Ovary (tissue), 3 donors: ENCODE results near the gene DDB1.

ENCODE experiments used
- CTCF ChIP-seq, 3 donors: fragments of 450-650 bp in 2 of 3; fragments of 200-600 bp in 1 of 3; IDR thresholded peaks; one replicate each; pipeline versions ENCODE4 v1.5.1 to v1.8.0; 2016 to 2022; ENCODE audit warnings: antibody characterized with exemption in 3 of 3, mild to moderate bottlenecking in 1 of 3
- EP300 ChIP-seq: sonication (generic); formaldehyde crosslinking; IDR thresholded peaks from one replicate; pipeline ENCODE4 v1.6.1; 2017; ENCODE audit warnings: antibody characterized with exemption
- POLR2A ChIP-seq: fragments of 450-650 bp; IDR thresholded peaks from one replicate; pipeline ENCODE4 v1.6.1; 2017; ENCODE audit warnings: antibody characterized with exemption, mild to moderate bottlenecking, moderate library complexity
- donor health status: DM: no; HTN: no; CAD: no.

- no peak for TF ChIP-seq POLR2A
- TF ChIP-seq CTCF (IDR thresholded peaks at IDR 0.05) = no peak
- TF ChIP-seq EP300 = no peak
These were observed 27.5 kb downstream of the DDB1 start for GRCh38 chr11:61305417-61305816.
